Urinary bladder (tissue), 4 donors: ENCODE results near the gene PTPRO. TPM values are rescaled to one million over a fixed set of nuclear protein-coding genes. Genes with fewer than 3 reads are reported as not detected.

Experiments used
- DNase-seq: peaks from one replicate; pipeline ENCODE4 v3.0.0-alpha.2; 2015; ENCODE audit errors: extremely low spot score
- H3K27ac ChIP-seq: one replicate; pipeline ENCODE4 v1.5.1; 2013; ENCODE audit warnings: low read depth, mild to moderate bottlenecking, moderate library complexity
- H3K36me3 ChIP-seq: one replicate; pipeline ENCODE4 v1.6.1; 2013; ENCODE audit warnings: mild to moderate bottlenecking, moderate library complexity; ENCODE audit not compliant: insufficient read depth
- H3K4me1 ChIP-seq: one replicate; pipeline ENCODE4 v1.6.1; 2013; ENCODE audit warnings: mild to moderate bottlenecking, moderate library complexity; ENCODE audit not compliant: insufficient read depth
- H3K4me3 ChIP-seq: one replicate; pipeline ENCODE4 v1.5.1; 2013; ENCODE audit warnings: low read depth, low read length
- WGBS: extraction: QIAGEN DNeasy Blood & Tissue Kit; methylation state at CpG from one replicate; pipeline ENCODE4 v1.1.7; 2013; 5-methylcytosine and 5-hydroxymethylcytosine counted together
- polyA plus RNA-seq: library from polyadenylated mRNA; stranded (reverse); fragments of 200-250 nt; gene quantifications from one replicate; pipeline ENCODE4 v1.2.3, GENCODE V29; 2013
- total RNA-seq: library from RNA; depleted of rRNA; stranded (reverse); fragments of >200 nt; gene quantifications from one replicate; pipeline ENCODE4 v1.2.3, GENCODE V29; 2014
- donor health status: healthy with polysubstance abuse.
- donor health status: healthy.

The PTPRO gene
- total and polyA plus RNA-seq, 2 donors: 0.91 to 4.8 TPM

DNA sequence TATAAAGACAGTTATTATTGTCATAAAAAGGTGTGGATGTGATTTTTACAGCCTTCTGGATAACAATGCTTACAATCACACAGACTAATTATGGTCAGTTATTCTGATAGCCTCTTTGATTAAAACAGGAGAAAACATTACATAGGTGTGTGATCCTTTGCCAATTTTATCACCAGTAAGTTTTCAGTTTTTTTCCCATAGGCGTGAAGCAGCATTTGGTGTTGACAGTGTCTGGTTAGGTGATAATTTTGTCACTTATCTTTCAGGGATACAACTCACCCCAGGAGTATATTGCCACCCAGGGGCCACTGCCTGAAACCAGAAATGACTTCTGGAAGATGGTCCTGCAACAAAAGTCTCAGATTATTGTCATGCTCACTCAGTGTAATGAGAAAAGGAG lies 258.1 kb downstream of the PTPRO start:
- Histone ChIP-seq H3K4me1 (no peaks in the 10 kb centered on the region), H3K36me3 (no peaks in the 10 kb centered on the region), H3K4me3 (no peak overlapping the region), H3K27ac (no peak overlapping the region)
- DNase-seq: no peak
- WGBS: 92% methylated on average over 1 of the region's 1 CpG

DNA sequence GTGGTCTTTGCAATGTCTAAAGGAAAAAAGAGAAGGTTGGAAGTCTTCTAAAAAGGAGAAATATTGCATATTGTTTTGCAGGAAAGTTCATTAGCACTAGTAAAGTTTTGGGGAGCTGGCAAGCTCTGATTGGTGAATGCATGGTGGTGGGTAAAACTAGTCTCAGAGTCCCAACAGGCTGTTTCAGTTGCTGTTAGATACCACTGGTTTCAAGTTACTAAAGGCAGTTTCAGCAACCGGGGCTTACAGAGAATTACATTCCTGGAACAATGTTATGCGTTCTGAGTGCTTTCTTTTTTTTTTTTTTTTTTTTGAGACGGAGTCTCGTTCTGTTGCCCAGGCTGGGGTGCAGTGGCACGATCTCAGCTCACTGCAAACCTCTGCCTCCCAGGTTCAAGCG lies 258.7 kb downstream of the PTPRO start:
- Histone ChIP-seq H3K36me3 (no peaks in the 10 kb centered on the region), H3K27ac (no peak overlapping the region), H3K4me3 (no peak overlapping the region), H3K4me1 (no peaks in the 10 kb centered on the region)
- WGBS: 38% methylated on average over 6 of the region's 6 CpGs
- DNase-seq: no peak

DNA sequence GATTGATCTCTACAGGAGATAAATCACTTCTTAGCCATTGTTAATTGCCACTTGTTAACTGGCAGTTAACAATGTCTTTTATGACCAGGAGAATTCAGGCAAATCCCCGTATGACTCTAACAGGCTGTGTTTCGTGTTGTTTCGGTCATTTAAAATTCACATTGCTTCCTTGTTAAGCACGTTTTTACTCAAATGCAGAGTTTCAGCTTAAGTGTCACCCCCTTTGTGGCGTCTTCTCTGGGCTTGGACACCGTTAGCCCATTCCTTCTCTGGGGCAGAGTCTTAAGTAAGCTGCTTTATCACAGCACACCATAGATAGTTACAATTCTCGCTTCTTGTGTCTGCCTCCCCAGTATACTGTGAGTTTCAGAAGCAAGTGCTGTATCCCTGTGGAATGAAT lies 261.5 kb downstream of the PTPRO start:
- H3K36me3 ChIP-seq: no peaks in the 10 kb centered on the region
- DNase-seq: no peak
- H3K27ac ChIP-seq: no peak overlapping the region
- H3K4me3 ChIP-seq: no peak overlapping the region
- 61% methylated on average over 7 of the region's 7 CpGs for WGBS
- H3K4me1 ChIP-seq: no peaks in the 10 kb centered on the region

DNA sequence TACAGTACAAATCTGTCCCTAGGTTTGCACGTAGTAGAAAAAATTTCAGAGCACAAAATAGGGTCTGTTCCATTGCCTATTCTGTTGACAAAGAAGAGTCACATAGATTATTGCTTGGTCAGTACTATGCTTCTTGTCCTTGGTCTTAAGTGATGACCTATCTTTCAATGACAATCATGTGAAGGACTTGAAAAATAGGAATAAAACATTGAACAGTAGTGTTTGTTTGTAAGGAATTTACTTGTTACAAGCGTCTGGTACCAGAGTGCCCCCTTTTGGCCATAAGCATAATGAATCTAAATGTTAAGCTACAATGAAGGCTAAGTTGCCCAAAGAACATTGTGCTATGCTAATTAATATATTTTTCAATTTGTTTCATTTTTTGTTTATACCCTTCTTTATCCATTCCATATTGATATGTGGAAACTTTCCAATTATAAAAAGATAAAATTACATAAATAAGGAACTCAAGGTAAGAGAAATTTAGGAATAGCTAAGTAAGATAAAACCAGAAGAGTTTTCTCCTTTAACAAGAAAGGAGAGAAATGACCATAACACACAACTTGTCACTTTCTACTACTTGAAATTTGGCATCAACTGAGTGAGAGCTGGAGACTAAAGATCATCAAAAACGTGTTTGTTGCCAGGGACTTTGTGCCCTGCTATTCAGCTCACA lies 262.2 kb downstream of the PTPRO start:
- 31% methylated on average over 3 of the region's 3 CpGs for WGBS
- DNase-seq: no peak
- no peak overlapping the region for H3K27ac ChIP-seq
- H3K4me1 ChIP-seq: no peaks in the 10 kb centered on the region
- H3K36me3 ChIP-seq: no peaks in the 10 kb centered on the region
- H3K4me3 ChIP-seq: no peak overlapping the region

DNA sequence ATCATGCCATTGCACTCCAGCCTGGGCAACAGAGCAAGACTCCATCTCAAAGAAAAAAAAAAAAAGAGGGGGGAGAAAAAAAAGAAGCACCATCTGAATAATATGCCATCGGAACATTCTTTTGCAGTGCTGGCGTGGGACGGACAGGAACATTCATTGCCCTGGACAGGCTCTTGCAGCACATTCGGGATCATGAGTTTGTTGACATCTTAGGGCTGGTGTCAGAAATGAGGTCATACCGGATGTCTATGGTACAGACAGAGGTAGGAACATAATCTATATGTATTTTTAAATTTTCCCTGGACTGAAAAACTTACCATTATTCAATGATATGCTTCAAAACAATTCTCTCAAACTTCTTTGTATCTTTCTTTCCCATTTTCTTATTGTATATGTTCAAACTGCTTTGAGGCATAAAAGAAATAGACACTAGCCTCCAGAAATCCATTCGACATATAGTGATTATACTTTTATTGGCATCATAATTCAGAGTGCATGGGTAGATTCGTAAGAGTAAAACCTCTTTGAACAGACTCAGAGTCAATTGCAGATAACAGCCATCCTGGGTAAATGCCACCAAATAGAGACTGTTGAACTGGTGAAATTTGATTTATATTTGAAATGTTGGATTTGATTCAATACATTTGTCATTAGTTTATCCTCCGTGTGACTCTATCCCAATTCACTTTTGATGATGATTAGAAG lies 267.2 kb downstream of the PTPRO start:
- WGBS: 75% methylated on average over 8 of the region's 8 CpGs

DNA sequence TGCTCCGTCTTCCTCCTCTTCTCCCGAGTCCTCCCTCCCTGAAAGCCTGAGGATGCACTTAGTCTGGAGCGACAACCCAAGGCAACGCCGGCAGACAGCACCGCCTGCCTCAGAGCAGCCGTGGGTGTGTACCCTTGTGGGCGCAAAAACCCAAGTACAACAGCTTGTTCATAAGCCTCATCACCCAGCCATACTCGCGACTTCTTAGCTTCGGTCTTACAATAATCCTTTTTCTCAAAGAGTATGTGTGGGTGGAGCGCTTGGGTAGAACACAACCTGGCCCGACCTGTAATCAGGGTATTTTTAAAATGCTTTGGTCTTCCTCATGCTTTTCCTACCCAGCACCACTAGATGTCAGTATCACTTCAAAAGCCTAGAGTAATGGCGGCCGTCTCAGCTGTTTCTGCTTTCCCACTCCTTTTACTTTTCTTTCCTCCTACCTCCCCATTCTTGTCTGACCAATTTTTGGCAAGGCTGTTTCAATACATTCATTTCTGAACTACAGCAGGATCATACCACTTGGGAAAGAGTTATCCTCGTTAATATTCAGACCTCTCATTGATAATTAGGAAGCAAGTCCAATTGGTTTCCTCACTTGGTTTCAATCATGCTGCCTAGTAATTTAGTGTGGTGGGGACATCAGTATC lies 268.0 kb downstream of the PTPRO start:
- H3K36me3 ChIP-seq: no peaks in the 10 kb centered on the region
- H3K4me1 ChIP-seq: no peaks in the 10 kb centered on the region
- DNase-seq: peak; percentile 70
- peak overlapping the region; percentile 14 for H3K4me3 ChIP-seq
- 7% methylated on average over 16 of the region's 16 CpGs for WGBS
- no peak overlapping the region for H3K27ac ChIP-seq

More for the DNA sequence above, 267.2 kb downstream of the PTPRO start:
- H3K27ac ChIP-seq: no peak overlapping the region
- no peak overlapping the region for H3K4me3 ChIP-seq
- H3K36me3 ChIP-seq: no peaks in the 10 kb centered on the region
- no peaks in the 10 kb centered on the region for H3K4me1 ChIP-seq
- DNase-seq: no peak

DNA sequence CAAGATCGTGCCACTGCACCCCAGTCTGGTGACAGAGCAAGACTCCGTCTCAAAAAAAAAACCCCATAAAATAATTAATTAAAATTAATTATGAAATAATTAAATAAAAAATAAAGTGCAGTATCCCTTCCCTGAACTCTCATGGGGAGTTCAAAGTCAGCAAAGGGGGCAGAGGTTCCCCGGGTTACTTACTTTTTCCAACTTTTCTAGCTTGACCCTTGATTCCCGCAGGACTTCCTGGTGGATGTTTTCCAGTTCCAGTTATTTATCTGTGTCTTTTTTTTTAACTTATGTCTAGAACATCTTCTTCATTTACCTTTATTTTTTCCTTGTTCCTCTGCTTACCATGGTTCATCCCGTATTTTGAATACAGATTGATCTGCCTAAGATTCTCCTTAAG lies 269.5 kb downstream of the PTPRO start:
- Histone ChIP-seq H3K27ac (no peak overlapping the region), H3K4me3 (no peak overlapping the region), H3K36me3 (no peaks in the 10 kb centered on the region), H3K4me1 (no peaks in the 10 kb centered on the region)
- no peak for DNase-seq
- WGBS: 91% methylated on average over 5 of the region's 5 CpGs

DNA sequence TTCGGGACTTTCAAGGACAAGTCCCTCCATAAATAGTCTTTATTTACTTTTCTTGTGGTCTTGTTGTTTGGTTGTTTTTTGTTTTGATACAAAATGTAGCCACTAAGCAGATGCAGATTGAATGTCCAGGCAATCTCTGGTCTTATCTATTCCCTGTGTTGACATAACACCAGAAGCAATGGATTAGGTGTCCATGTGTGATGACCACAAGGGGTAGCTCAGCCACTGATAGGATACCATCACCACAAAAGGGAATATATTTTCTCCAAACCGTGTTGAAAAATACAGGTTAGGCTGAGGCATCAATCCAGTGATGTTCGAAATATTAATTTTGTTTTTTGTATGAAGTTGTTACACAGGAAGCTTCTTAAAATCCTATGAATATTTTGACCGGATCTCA lies 270.6 kb downstream of the PTPRO start:
- no peak for DNase-seq
- WGBS: 76% methylated on average over 4 of the region's 4 CpGs
- no peaks in the 10 kb centered on the region for H3K4me1 ChIP-seq
- no peaks in the 10 kb centered on the region for H3K36me3 ChIP-seq
- no peak overlapping the region for H3K4me3 ChIP-seq
- no peak overlapping the region for H3K27ac ChIP-seq

DNA sequence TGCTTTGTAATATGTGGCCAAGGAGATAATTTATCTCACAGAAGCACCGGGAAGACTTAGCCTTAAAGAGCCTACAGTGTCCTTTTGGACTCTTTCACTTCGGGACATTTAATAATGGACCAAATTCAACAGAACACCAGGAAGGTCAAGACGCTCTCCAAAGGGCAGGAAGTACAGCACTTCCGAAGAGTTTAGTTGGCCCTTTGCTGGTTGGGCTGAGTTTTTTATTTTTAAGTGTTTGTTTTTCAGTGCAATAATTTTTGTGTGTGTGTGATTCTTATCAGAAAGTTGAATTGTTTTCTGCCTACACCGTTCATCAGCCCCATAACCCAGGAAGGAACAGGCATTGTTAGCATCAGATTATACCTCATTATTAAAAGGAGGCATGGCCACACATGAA lies 273.9 kb downstream of the PTPRO start:
- 60% methylated on average over 5 of the region's 5 CpGs for WGBS

DNA sequence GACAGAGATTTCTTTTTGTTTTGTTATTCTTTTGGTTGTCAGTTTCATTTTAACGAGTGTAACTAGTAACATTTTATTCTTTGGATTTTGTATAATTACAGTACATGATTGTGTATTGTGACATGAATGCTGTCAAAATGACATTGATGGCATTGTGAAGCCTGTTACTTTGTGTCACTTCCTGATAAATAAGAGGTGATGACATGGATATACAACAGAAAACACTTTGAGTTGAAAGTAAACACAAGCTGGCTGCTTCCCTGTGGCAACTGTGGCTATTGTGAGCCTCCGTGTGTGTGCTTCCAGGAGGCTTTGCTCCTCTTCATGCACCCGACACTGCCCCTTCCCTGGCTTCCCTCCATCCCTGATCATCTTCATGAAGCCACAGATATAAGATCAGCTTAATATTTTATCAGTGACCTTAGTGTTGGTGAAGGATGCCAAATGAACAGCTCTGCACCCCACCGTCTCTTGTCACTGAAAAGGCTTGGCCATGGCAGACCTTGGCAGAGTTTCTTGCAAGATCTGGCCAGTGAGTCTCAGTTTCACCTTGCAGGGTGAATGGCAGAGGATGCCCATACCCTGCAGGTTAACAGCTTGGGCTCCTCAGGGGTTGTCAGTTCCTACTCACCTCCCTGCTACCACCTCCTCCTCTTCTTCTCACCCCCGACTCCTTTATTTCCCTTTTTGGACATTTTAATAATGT lies 275.0 kb downstream of the PTPRO start:
- no peak overlapping the region for H3K4me3 ChIP-seq
- 77% methylated on average over 5 of the region's 5 CpGs for WGBS
- DNase-seq: no peak
- no peak overlapping the region for H3K27ac ChIP-seq
- H3K4me1 ChIP-seq: no peaks in the 10 kb centered on the region
- H3K36me3 ChIP-seq: no peaks in the 10 kb centered on the region

More for the DNA sequence above, 273.9 kb downstream of the PTPRO start:
- H3K4me3 ChIP-seq: no peak overlapping the region
- no peak for DNase-seq
- H3K4me1 ChIP-seq: no peaks in the 10 kb centered on the region
- no peaks in the 10 kb centered on the region for H3K36me3 ChIP-seq
- H3K27ac ChIP-seq: no peak overlapping the region

DNA sequence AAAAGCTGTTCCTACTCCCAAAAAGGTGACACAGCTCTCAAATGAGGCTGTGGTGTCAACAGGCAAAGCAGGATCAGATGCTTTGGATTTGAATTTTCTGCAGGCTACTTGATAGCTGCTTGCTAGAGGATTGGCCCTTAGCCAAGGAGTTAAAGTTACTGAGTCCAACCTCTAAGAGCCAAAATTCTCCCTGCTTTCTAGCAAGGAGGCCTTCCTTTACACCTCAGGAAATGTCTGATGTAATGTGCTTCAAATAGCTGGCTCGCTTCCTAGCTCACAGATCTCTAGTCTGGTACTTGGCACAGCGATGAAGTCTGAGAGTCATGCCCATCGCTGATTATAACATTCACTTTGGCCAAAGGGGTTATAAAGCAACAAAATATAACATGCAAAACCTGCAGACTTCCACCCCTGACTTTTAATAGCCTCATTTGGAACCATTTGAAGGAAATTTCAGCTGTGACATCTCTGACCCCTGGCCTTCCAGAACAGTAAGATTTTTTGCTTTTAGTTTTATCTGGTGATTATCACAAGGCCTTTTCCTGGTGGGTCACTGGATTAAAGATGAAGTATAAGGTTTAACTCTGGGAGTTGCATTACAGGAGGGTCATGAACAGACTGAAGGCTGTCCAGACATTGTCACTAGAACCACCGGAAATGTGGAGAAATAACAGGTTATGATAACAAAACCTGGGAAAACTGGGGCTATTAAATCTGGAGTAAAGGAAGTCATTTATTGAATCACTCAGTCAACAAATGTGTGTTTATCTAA lies 277.1 kb downstream of the PTPRO start:
- H3K36me3 ChIP-seq: no peaks in the 10 kb centered on the region
- no peak overlapping the region for H3K4me3 ChIP-seq
- no peak overlapping the region for H3K27ac ChIP-seq
- H3K4me1 ChIP-seq: no peaks in the 10 kb centered on the region
- DNase-seq: peak; percentile 15
- WGBS: 46% methylated on average over 4 of the region's 4 CpGs

DNA sequence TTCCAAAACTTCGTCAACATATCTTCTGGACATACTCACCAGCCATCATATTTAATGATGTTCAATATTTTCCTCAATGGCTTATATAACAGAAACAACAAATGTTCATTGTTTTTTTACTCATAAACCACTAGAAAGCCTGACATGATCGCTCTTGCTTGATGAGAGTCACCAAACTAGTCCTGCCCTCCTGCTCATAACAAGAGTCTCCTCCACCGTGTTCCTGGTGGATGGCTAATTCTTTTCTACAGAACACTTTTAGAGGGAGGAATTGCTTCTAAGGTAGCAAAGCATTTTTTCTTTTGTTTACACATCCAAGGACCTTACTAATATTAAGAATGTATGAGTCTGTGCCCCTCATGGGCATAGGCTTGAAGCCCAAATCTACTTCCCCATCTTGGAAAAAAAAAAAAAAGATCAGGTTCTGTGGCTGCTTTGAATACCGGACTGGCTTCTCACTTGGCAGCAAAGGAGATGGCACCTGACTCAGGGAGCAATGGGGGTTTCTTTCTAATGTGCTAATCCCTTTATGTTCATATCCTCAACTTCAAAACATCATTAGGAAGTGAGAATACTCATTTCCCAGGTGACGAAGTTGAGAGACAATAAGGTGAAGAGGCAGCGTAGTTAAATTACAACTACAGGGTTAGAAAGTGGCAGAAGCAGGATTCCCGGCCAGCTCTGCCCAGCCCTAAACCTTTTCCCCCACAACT lies 278.1 kb downstream of the PTPRO start:
- Histone ChIP-seq H3K36me3 (no peaks in the 10 kb centered on the region), H3K4me3 (no peak overlapping the region), H3K27ac (no peak overlapping the region), H3K4me1 (no peaks in the 10 kb centered on the region)
- no peak for DNase-seq
- WGBS: 84% methylated on average over 7 of the region's 7 CpGs
